Breast epithelium (tissue), 4 donors: ENCODE results near the gene ATG16L2. TPM values are rescaled to one million over a fixed set of nuclear protein-coding genes. Genes with fewer than 3 reads are reported as not detected.

ENCODE experiments used
- DNase-seq, 2 donors: peaks; one replicate each; pipeline ENCODE4 v3.0.0-alpha.2; 2019; ENCODE audit warnings: low spot score in 2 of 2
- H3K27ac ChIP-seq, 2 donors: fragments of 200-600 bp; sonication (generic) in 1 of 2; one replicate each; pipeline ENCODE4 v1.5.1; 2016 to 2019; ENCODE audit warnings: mild to moderate bottlenecking in 1 of 2
- H3K27me3 ChIP-seq, 2 donors: fragments of 200-600 bp; sonication (generic) in 1 of 2; one replicate each; pipeline versions ENCODE4 v1.5.1 to v1.6.0; 2017 to 2019; ENCODE audit warnings: control low read depth in 1 of 2, mild to moderate bottlenecking in 1 of 2
- H3K36me3 ChIP-seq: fragments of 200-600 bp; one replicate; pipeline ENCODE4 v1.5.1; 2019
- H3K4me1 ChIP-seq, 2 donors: fragments of 200-600 bp; sonication (generic); one replicate each; pipeline ENCODE4 v1.5.1; 2016 to 2019; ENCODE audit warnings: control low read depth in 1 of 2
- H3K4me3 ChIP-seq, 3 donors: fragments of 200-600 bp; sonication (generic); 1 replicate in 2 of 3; 2 replicates in 1 of 3; pipeline ENCODE4 v1.5.1; 2016 to 2019; ENCODE audit warnings: mild to moderate bottlenecking in 3 of 3, moderate library complexity in 2 of 3
- H3K9me3 ChIP-seq, 2 donors: fragments of 200-600 bp; sonication (generic) in 1 of 2; one replicate each; pipeline ENCODE4 v1.5.1; 2016 to 2019; ENCODE audit warnings: control low read depth in 1 of 2
- CTCF ChIP-seq, 3 donors: fragments of 450-650 bp; IDR thresholded peaks; one replicate each; pipeline ENCODE4 v1.5.1; 2016 to 2017; ENCODE audit warnings: antibody characterized with exemption in 3 of 3, mild to moderate bottlenecking in 3 of 3, moderate library complexity in 3 of 3
- POLR2A ChIP-seq: fragments of 450-650 bp; IDR thresholded peaks from one replicate; pipeline ENCODE4 v1.6.1; 2016; ENCODE audit warnings: antibody characterized with exemption, mild to moderate bottlenecking, moderate library complexity
- POLR2AphosphoS5 ChIP-seq, 3 donors: sonication (generic); formaldehyde crosslinking; IDR thresholded peaks; one replicate each; pipeline ENCODE4 v1.6.1; 2017; ENCODE audit warnings: antibody characterized with exemption in 3 of 3
- intact Hi-C: fragments of 100-400 bp; cut with DNase I; formaldehyde crosslinking; loops from one replicate; pipeline ENCODE4 v1.15.1; 2023; ENCODE audit warnings: low total_unique reads
- total RNA-seq, 3 donors: library from RNA; depleted of rRNA; stranded (reverse); fragments of >200 nt; gene quantifications; one replicate each; pipeline ENCODE4 v1.1.0, GENCODE V29; 2016

The ATG16L2 gene
- total RNA-seq, 3 donors from 2014 or later, result 18.7 to 39.2 (median 28.2) TPM

GRCh38 chr11:72768581-72768980 lies 45.6 kb upstream of the ATG16L2 start:
- H3K36me3 ChIP-seq, result no peaks in the 10 kb centered on the region
- DNase-seq, result no peak
- H3K27me3 ChIP-seq, result no peaks in the 10 kb centered on the region
- H3K9me3 ChIP-seq, result no peaks in the 10 kb centered on the region
- no peak overlapping the region for H3K27ac ChIP-seq
- H3K4me1 ChIP-seq, result no peaks in the 10 kb centered on the region
- TF ChIP-seq CTCF (IDR thresholded peaks at IDR 0.05) (no peak), POLR2A (no peak), POLR2AphosphoS5 (IDR thresholded peaks at IDR 0.05) (no peak)
- H3K4me3 ChIP-seq, result no peak overlapping the region
- intact Hi-C loops, result no loop called here

- TF ChIP-seq CTCF (IDR thresholded peaks at IDR 0.05), result no peak
- no peak for TF ChIP-seq POLR2A
- no peak for TF ChIP-seq POLR2AphosphoS5 (IDR thresholded peaks at IDR 0.05)
- Histone ChIP-seq H3K27ac (no peak overlapping the region), H3K27me3 (no peaks in the 10 kb centered on the region), H3K36me3 (no peaks in the 10 kb centered on the region), H3K9me3 (no peaks in the 10 kb centered on the region), H3K4me1 (peaks cover 2 to 8% of the 10 kb centered on the region in 2 donors), H3K4me3 (no peak overlapping the region)
- no peak for DNase-seq
- intact Hi-C loops, result no loop called here
Measured at GRCh38 chr11:72769680-72770079, 44.5 kb upstream of the ATG16L2 start.

- no peaks in the 10 kb centered on the region for H3K27me3 ChIP-seq
- H3K36me3 ChIP-seq, result no peaks in the 10 kb centered on the region
- TF ChIP-seq POLR2A, result no peak
- no peak for TF ChIP-seq CTCF (IDR thresholded peaks at IDR 0.05)
- TF ChIP-seq POLR2AphosphoS5 (IDR thresholded peaks at IDR 0.05), result no peak
- no peaks in the 10 kb centered on the region for H3K9me3 ChIP-seq
- no peak overlapping the region for H3K27ac ChIP-seq
- peaks cover 2 to 9% of the 10 kb centered on the region in 2 donors for H3K4me1 ChIP-seq
- H3K4me3 ChIP-seq, result no peak overlapping the region
- intact Hi-C loops, result no loop called here
- no peak for DNase-seq
Measured at GRCh38 chr11:72770799-72771198, 43.4 kb upstream of the ATG16L2 start.

- Histone ChIP-seq H3K27me3 (no peaks in the 10 kb centered on the region), H3K4me1 (peaks cover 2 to 9% of the 10 kb centered on the region in 2 donors), H3K9me3 (no peaks in the 10 kb centered on the region), H3K36me3 (no peaks in the 10 kb centered on the region), H3K27ac (peak overlapping the region in 1 of 2 donors; percentile 23), H3K4me3 (no peak overlapping the region)
- intact Hi-C loops, result no loop called here
- DNase-seq, result no peak
- TF ChIP-seq CTCF (IDR thresholded peaks at IDR 0.05), result no peak
- TF ChIP-seq POLR2AphosphoS5 (IDR thresholded peaks at IDR 0.05), result no peak
- no peak for TF ChIP-seq POLR2A
Measured at GRCh38 chr11:72771507-72771906, 42.7 kb upstream of the ATG16L2 start.

GRCh38 chr11:72772059-72772458 lies 42.2 kb upstream of the ATG16L2 start:
- Histone ChIP-seq H3K36me3 (no peaks in the 10 kb centered on the region), H3K4me1 (peaks cover 2 to 12% of the 10 kb centered on the region in 2 donors), H3K27ac (no peak overlapping the region), H3K4me3 (no peak overlapping the region), H3K9me3 (no peaks in the 10 kb centered on the region), H3K27me3 (no peaks in the 10 kb centered on the region)
- intact Hi-C loops, result no loop called here
- TF ChIP-seq POLR2A, result no peak
- TF ChIP-seq POLR2AphosphoS5 (IDR thresholded peaks at IDR 0.05), result no peak
- TF ChIP-seq CTCF (IDR thresholded peaks at IDR 0.05), result no peak
- no peak for DNase-seq
